CD4-positive, alpha-beta T cell treated with Interleukin-15 for 4 hours (primary cell): ENCODE data around the gene TMEM191C.
"Not testable (repeated sequence)": the region's sequence is repeated elsewhere in the genome, so short reads cannot be mapped to it uniquely, and the experiment has no call there.

Experiments
- DNase-seq: peaks from one replicate; pipeline ENCODE4 v3.0.0-alpha.2; 2020; ENCODE audit warnings: low spot score

TMEM191C gene

GRCh38 chr22:21473664-21474063 is 6.5 kb downstream of the TMEM191C start:
- not testable (repeated sequence) for DNase-seq

GRCh38 chr22:21484039-21484438 is 16.9 kb downstream of the TMEM191C start:
- DNase-seq = not testable (repeated sequence)

GRCh38 chr22:21487723-21488122 is 20.5 kb downstream of the TMEM191C start:
- not testable (repeated sequence) for DNase-seq

GRCh38 chr22:21489149-21489680 is 22.0 kb downstream of the TMEM191C start:
- DNase-seq = not testable (repeated sequence)

- DNase-seq = not testable (repeated sequence)
Measured at GRCh38 chr22:21490556-21490955, 23.4 kb downstream of the TMEM191C start.

- DNase-seq = not testable (repeated sequence)
Measured at GRCh38 chr22:21492271-21492670, 25.1 kb downstream of the TMEM191C start.

- not testable (repeated sequence) for DNase-seq
Measured at GRCh38 chr22:21493789-21494782, 26.9 kb downstream of the TMEM191C start.

GRCh38 chr22:21497984-21498383 is 30.8 kb downstream of the TMEM191C start:
- not testable (repeated sequence) for DNase-seq

GRCh38 chr22:21498489-21498888 is 31.3 kb downstream of the TMEM191C start:
- not testable (repeated sequence) for DNase-seq

- DNase-seq = not testable (repeated sequence)
Measured at GRCh38 chr22:21499623-21500506, 32.7 kb downstream of the TMEM191C start.

- DNase-seq = not testable (repeated sequence)
Measured at GRCh38 chr22:21510397-21510796, 43.2 kb downstream of the TMEM191C start.

GRCh38 chr22:21512022-21512421 is 44.8 kb downstream of the TMEM191C start:
- DNase-seq = not testable (repeated sequence)

- not testable (repeated sequence) for DNase-seq
Measured at GRCh38 chr22:21514117-21514516, 46.9 kb downstream of the TMEM191C start.

- DNase-seq = not testable (repeated sequence)
Measured at GRCh38 chr22:21515234-21515633, 48.0 kb downstream of the TMEM191C start.

GRCh38 chr22:21516522-21516921 is 49.3 kb downstream of the TMEM191C start:
- DNase-seq = not testable (repeated sequence)

GRCh38 chr22:21516970-21517764 is 50.0 kb downstream of the TMEM191C start:
- DNase-seq = not testable (repeated sequence)
